Stimulated activated naive CD8-positive, alpha-beta T cell treated with anti-CD3 and anti-CD28 coated beads, Interleukin-15, amount 100 ng/mL, for 72 hours (primary cell): ENCODE data around the gene C14orf132.
"Not testable (repeated sequence)": the region's sequence is repeated elsewhere in the genome, so short reads cannot be mapped to it uniquely, and the experiment has no call there.

Experiments used
- ATAC-seq: fragments of 150-1000 bp; cut with Tn5 transposase; 2 replicates; pipeline ENCODE4 v1.10.0; 2021; ENCODE audit warnings: mild to moderate bottlenecking, moderate library complexity
- DNase-seq, 2 donors: peaks; one replicate each; pipeline ENCODE4 v3.0.0; 2021 to 2022
- H3K27ac Mint-ChIP-seq, 2 donors: one replicate each; pipeline ENCODE4 v1.8.0; 2022; ENCODE audit warnings: mild to moderate bottlenecking in 2 of 2, mixed read lengths in 2 of 2, moderate library complexity in 2 of 2
- H3K27me3 Mint-ChIP-seq: one replicate; pipeline ENCODE4 v1.8.0; 2022; ENCODE audit warnings: mixed read lengths
- H3K4me1 Mint-ChIP-seq: one replicate; pipeline ENCODE4 v1.8.0; 2022; ENCODE audit warnings: mild to moderate bottlenecking, mixed read lengths
- H3K4me3 Mint-ChIP-seq, 2 donors: one replicate each; pipeline ENCODE4 v1.8.0; 2022; ENCODE audit warnings: mild to moderate bottlenecking in 2 of 2, mixed read lengths in 2 of 2, moderate library complexity in 1 of 2
- H3K9me3 Mint-ChIP-seq, 2 donors: one replicate each; pipeline ENCODE4 v1.8.0; 2022; ENCODE audit warnings: mixed read lengths in 2 of 2

Gene C14orf132

GRCh38 chr14:96064866-96065265 is 25.7 kb downstream of the C14orf132 start:
- Mint-ChIP-seq H3K27me3 (peaks cover 29% of the 10 kb centered on the region), H3K9me3 (no peaks in the 10 kb centered on the region), H3K27ac (peak overlapping the region in 1 of 2 donors; percentile 46), H3K4me3 (no peak overlapping the region), H3K4me1 (no peaks in the 10 kb centered on the region)
- DNase-seq: no peak
- no peak for ATAC-seq

GRCh38 chr14:96065661-96066459 is 26.7 kb downstream of the C14orf132 start:
- Mint-ChIP-seq H3K27ac (peak overlapping the region in 1 of 2 donors; percentile 73), H3K4me3 (no peak overlapping the region), H3K4me1 (no peaks in the 10 kb centered on the region), H3K27me3 (peaks cover 32% of the 10 kb centered on the region), H3K9me3 (no peaks in the 10 kb centered on the region)
- DNase-seq (no peak), ATAC-seq (no peak)

DNA sequence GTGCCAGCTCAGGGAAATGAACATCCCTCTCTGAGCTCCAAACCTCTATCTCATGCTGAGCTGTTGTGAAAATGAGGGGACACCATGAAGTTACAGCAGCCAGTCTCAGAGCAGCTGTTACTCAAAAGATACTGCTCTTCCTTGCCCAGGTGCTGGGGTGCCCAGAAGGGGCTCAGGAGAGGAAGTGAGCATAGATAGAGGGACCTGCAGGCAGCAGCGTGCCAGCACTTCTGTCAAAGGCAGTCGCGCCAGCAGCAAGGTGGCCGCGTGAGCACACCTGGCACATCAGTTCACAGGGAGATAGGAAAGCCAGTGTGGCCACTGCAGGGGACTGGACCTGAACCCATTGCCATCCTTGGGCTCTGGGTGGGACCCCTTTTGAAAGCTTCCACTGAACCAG is 27.8 kb downstream of the C14orf132 start:
- Mint-ChIP-seq H3K27me3 (peaks cover 32% of the 10 kb centered on the region), H3K4me1 (no peaks in the 10 kb centered on the region), H3K4me3 (no peak overlapping the region), H3K9me3 (no peaks in the 10 kb centered on the region), H3K27ac (no peak overlapping the region)
- ATAC-seq (no peak), DNase-seq (no peak)

GRCh38 chr14:96067985-96068930 is 29.1 kb downstream of the C14orf132 start:
- Mint-ChIP-seq H3K27ac (no peak overlapping the region), H3K4me3 (no peak overlapping the region), H3K9me3 (no peaks in the 10 kb centered on the region), H3K27me3 (peaks cover 23% of the 10 kb centered on the region), H3K4me1 (no peaks in the 10 kb centered on the region)
- DNase-seq (no peak), ATAC-seq (no peak)

- no peak for DNase-seq
- Mint-ChIP-seq H3K4me3 (no peak overlapping the region), H3K9me3 (no peaks in the 10 kb centered on the region), H3K27ac (no peak overlapping the region), H3K27me3 (peaks cover 23% of the 10 kb centered on the region), H3K4me1 (no peaks in the 10 kb centered on the region)
- ATAC-seq: no peak
Measured at GRCh38 chr14:96069421-96069820, 30.3 kb downstream of the C14orf132 start.

DNA sequence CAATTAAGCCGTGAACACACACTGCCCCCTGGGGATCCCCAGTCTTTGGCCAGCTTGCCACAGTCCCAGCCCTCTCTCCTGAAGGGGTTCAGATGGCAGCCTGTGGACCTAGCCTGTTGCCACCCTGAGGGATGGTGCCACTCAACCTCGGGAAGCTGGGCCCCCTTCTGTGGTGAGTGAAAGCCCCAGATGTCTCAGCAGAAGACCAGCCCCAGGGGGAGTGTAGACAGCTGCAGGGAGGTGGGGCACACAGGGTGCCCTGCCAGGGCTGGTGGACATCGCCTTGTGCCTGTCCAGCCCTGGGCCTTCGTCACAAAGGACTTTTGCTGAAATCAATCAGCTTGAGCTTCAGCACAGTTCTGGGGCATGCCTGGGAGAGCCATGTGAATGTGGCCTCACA is 32.4 kb downstream of the C14orf132 start:
- no peaks in the 10 kb centered on the region for H3K4me1 Mint-ChIP-seq
- ATAC-seq: no peak
- no peaks in the 10 kb centered on the region for H3K9me3 Mint-ChIP-seq
- H3K4me3 Mint-ChIP-seq: no peak overlapping the region
- DNase-seq: no peak
- peak overlapping the region in 1 of 2 donors; percentile 13 for H3K27ac Mint-ChIP-seq
- peaks cover 15% of the 10 kb centered on the region for H3K27me3 Mint-ChIP-seq

- ATAC-seq (no peak), DNase-seq (no peak)
- Mint-ChIP-seq H3K27ac (no peak overlapping the region), H3K27me3 (peaks cover 20% of the 10 kb centered on the region), H3K4me1 (no peaks in the 10 kb centered on the region), H3K4me3 (no peak overlapping the region), H3K9me3 (no peaks in the 10 kb centered on the region)
Measured at GRCh38 chr14:96072076-96072475, 32.9 kb downstream of the C14orf132 start.

DNA sequence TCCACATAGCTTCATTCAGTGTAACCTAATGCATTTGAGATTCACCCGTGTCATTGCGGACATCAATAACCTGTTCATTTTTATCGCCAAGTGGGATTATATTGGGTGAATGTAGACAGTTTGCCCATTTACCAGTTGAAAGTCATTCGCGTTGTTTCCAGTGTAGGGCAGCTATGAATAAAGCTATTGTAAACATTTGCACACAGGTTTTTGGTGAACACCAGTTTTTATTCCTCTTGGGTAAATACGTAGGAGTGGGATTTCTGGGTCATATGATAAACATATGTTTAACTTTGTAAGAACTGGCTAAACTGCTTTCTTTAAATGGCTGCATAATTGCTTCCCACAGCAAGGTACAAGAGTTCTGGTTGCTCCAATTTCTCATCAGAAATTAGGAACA is 33.6 kb downstream of the C14orf132 start:
- DNase-seq (no peak), ATAC-seq (no peak)
- no peaks in the 10 kb centered on the region for H3K9me3 Mint-ChIP-seq
- H3K4me3 Mint-ChIP-seq: no peak overlapping the region
- H3K4me1 Mint-ChIP-seq: no peaks in the 10 kb centered on the region
- H3K27ac Mint-ChIP-seq: no peak overlapping the region
- H3K27me3 Mint-ChIP-seq: peaks cover 24% of the 10 kb centered on the region

GRCh38 chr14:96073260-96074039 is 34.3 kb downstream of the C14orf132 start:
- H3K27me3 Mint-ChIP-seq: peaks cover 31% of the 10 kb centered on the region
- not testable (repeated sequence) for H3K4me3 Mint-ChIP-seq, H3K9me3 Mint-ChIP-seq, H3K4me1 Mint-ChIP-seq, H3K27ac Mint-ChIP-seq, DNase-seq, ATAC-seq

DNA sequence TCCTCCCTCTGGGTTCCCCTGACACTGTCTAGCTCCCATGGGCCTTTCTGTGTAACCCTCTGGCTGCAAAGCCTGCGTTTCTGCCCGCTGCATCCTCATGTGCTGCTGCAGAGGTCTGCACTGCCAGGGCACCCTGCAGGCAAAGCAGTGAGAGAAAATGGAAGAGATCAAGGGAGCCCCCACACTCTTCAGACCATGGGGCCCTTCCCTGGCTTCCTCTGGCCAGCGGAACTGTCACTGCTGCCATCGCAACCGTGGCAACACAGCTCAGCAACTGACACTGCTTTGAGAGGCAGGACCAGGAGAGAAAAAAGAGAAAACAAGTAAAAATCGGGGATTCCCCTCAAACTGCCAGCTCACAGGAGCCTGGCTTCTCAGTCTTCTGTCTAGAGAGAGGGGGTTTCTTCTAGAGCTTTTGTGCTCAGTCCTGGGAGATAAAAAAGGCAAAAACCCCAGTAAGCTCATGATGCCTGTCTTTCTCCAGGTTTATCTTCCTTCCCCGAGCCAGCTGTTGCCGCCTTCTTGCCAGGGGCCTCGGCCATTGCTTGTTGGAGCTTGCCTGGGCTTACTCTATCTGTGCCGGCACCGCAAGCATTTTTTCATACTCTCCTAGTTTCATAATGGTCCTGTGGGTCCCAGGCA is 38.9 kb downstream of the C14orf132 start:
- Mint-ChIP-seq H3K4me3 (no peak overlapping the region), H3K4me1 (peaks cover 9% of the 10 kb centered on the region), H3K9me3 (no peaks in the 10 kb centered on the region), H3K27ac (peak overlapping the region in 1 of 2 donors; percentile 24), H3K27me3 (peaks cover 23% of the 10 kb centered on the region)
- no peak for DNase-seq
- no peak for ATAC-seq

DNA sequence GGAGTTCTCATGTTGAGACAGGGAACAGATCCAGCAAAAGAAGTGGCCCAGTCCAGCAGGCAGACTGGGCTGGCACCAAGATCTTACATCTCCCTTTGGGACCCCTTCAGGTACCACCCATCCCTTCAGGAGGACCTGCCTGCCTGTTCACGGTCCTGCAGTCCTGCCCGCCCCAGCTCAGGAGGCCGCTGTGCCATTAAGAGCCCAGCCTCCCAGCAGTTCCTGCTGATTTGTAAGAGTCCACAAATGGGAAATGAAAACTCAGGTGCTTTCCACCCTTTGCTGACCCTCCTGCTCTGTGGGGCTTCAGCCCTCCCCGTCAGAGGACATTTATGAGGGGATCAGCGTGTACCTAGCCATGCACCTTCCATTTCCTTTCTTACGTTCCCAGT is 39.5 kb downstream of the C14orf132 start:
- Mint-ChIP-seq H3K9me3 (no peaks in the 10 kb centered on the region), H3K27ac (peak overlapping the region in 1 of 2 donors; percentile 61), H3K27me3 (peaks cover 25% of the 10 kb centered on the region), H3K4me1 (peaks cover 9% of the 10 kb centered on the region), H3K4me3 (no peak overlapping the region)
- DNase-seq: no peak
- ATAC-seq: no peak

GRCh38 chr14:96079066-96079465 is 39.9 kb downstream of the C14orf132 start:
- Mint-ChIP-seq H3K4me1 (peaks cover 9% of the 10 kb centered on the region), H3K27ac (no peak overlapping the region), H3K9me3 (no peaks in the 10 kb centered on the region), H3K4me3 (no peak overlapping the region), H3K27me3 (peaks cover 29% of the 10 kb centered on the region)
- no peak for DNase-seq
- ATAC-seq: no peak

DNA sequence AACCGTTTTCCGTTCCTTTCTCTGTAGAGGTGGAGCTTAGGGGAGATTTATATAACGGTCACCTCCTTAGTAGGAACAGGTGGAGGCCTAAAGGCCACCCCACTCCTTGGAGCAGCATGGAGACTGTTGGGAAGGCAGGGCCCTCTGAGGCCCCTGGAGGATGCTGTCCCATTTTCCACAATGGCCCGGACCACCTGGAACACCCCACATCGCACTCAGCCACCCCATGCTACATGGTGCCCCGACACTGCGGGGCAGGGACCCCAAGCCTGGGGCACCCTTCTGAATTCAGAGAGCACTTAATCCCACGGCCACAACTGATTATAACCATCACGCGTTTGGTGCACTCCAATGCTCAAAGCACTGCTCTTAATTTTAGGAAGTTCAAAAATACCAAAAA is 41.4 kb downstream of the C14orf132 start:
- no peak for ATAC-seq
- Mint-ChIP-seq H3K9me3 (no peaks in the 10 kb centered on the region), H3K4me3 (no peak overlapping the region), H3K27me3 (peaks cover 29% of the 10 kb centered on the region), H3K27ac (no peak overlapping the region), H3K4me1 (peaks cover 14% of the 10 kb centered on the region)
- no peak for DNase-seq

DNA sequence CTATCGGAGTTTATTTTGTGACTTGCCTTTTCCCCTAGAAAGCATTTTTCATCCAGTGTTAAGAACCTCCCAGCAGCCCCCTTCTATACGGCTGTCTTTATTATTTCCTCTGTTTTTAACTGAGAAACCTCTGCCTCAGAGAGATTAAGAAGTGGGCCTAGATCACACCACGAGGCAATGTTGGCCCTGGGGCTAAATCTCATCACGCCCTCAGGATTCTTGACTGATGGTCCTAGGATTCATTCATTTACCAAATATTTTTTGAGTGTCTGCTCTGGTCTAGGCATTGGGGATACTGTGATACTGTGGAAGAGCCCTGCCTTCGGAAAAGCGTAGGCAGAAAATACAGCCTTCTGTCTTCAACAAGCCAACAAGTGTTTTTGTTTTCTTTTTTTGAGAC is 42.1 kb downstream of the C14orf132 start:
- no peak for DNase-seq
- ATAC-seq: no peak
- no peak overlapping the region for H3K27ac Mint-ChIP-seq
- H3K4me1 Mint-ChIP-seq: peaks cover 18% of the 10 kb centered on the region
- no peak overlapping the region for H3K4me3 Mint-ChIP-seq
- H3K27me3 Mint-ChIP-seq: peaks cover 29% of the 10 kb centered on the region
- H3K9me3 Mint-ChIP-seq: no peaks in the 10 kb centered on the region

DNA sequence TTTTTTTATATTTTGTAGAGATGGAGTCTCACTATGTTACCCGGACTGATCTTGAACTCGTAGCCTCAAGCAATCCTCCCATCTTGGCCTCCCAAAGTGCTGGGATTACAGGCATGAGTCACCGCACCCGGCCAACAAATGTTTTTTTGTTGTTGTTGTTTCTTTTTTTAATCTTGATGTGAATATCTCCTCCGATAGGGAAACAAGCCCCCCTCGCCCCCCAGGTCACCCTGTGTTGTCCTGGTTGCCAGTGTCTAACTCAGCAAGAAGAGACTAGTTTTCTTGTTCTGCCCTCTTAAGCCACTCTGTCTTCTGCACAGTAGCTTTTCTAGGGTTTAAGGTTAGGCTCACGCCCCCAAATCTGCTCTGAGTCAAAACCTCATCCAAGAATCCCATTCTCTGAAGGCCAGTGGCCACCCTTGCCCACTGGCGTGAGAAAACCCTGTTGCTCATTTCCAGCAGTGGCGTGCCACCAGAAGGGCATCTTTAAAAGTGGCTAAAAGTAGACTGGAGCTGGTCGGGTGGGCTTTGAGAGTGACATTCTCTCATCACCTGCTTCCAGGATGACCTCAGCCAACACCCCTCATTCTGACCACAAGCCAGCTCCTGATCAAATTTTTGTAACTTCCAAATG is 42.7 kb downstream of the C14orf132 start:
- no peak overlapping the region for H3K27ac Mint-ChIP-seq
- no peaks in the 10 kb centered on the region for H3K9me3 Mint-ChIP-seq
- DNase-seq (no peak), ATAC-seq (no peak)
- peaks cover 18% of the 10 kb centered on the region for H3K4me1 Mint-ChIP-seq
- peaks cover 23% of the 10 kb centered on the region for H3K27me3 Mint-ChIP-seq
- H3K4me3 Mint-ChIP-seq: no peak overlapping the region
